Measurements from ENCODE around the gene ADRA1B. TPM values are rescaled to one million over a fixed set of nuclear protein-coding genes. Genes with fewer than 3 reads are reported as not detected.

ADRA1B gene
- polyA plus RNA-seq, 4 donors: 0.25 to 0.45 (median 0.31) TPM; not detected in 1

- Histone ChIP-seq H3K4me1 (ENCODE audit: control insufficient read depth in 3 of 3, insufficient read depth in 2 of 3, low read depth in 1 of 3, low read length in 2 of 3) (no peaks in the 10 kb centered on the region), H3K27me3 (ENCODE audit: control insufficient read depth in 3 of 3, insufficient read depth in 3 of 3, low read length in 3 of 3) (no peaks in the 10 kb centered on the region), H3K9me3 (ENCODE audit: control insufficient read depth in 2 of 2, insufficient read depth in 1 of 2, low read depth in 1 of 2, low read length in 1 of 2) (no peaks in the 10 kb centered on the region), H3K4me3 (ENCODE audit: low read depth in 1 of 3, low read length in 3 of 3) (no peak overlapping the region), H3K27ac (ENCODE audit: low read depth in 1 of 3, low read length in 2 of 3) (no peak overlapping the region), H3K36me3 (ENCODE audit: control insufficient read depth in 3 of 3, insufficient read depth in 2 of 3, low read depth in 1 of 3, low read length in 3 of 3) (no peaks in the 10 kb centered on the region)
- no peak for FAIRE-seq
- DNase-seq: no peak
Observed at GRCh38 chr5:159883522-159883950, 32.7 kb upstream of the ADRA1B start.

DNA sequence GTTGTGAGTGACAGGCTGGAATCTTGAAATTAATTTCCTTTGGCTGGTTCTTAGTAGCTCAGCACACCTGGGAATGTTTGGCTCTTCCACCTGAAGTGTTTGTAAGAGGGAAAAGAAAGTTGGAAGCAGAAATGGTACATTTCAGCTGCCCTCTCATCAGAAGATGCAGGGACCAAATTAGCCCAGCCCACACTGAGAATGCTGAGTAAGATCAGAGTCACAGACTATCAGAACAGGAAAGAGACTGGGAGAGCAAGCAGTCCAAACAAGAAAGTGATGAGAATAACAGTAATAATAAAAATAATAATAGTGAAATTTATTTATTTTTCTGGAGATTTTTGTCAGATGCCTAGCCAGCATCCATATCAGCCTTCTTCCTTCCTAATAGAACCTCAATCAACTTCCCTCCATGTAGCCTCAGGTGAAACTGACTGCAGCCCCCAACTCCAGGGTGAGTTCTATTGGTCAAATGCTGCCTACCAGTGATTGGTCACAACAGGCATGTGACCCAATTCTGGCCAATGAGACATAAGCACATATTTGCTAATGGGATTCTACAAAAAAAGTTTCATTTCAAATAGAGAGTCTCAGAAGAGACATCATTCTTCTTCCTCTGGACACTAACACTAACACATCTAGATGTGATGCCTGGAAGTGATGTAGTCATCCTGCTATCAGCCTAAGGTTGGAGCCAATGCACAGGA lies 31.2 kb upstream of the ADRA1B start:
- FAIRE-seq: no peak
- no peaks in the 10 kb centered on the region for H3K9me3 ChIP-seq (ENCODE audit: control insufficient read depth in 2 of 2, insufficient read depth in 1 of 2, low read depth in 1 of 2, low read length in 1 of 2)

DNA sequence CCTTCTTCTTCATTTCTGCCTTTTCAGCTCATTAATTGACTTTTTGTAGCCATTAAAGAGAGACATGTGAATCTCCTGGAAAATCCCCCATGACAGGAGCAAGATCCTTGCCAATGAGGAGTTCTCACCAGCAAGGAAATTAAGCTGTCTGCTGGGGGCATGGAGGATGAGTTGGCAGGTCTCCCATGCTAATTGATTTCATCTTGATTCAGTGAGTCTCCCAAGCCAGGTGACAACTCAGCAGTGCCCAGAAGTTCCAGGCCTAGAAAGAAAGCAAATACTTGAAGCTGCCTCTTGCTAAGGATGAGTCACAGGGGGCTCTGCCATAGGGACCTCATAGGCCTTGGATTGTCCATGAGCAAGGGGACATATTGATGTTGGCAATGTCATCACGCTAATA lies 30.0 kb upstream of the ADRA1B start:
- Histone ChIP-seq H3K4me3 (ENCODE audit: low read depth in 1 of 3, low read length in 3 of 3) (no peak overlapping the region), H3K9me3 (ENCODE audit: control insufficient read depth in 2 of 2, insufficient read depth in 1 of 2, low read depth in 1 of 2, low read length in 1 of 2) (no peaks in the 10 kb centered on the region), H3K4me1 (ENCODE audit: control insufficient read depth in 3 of 3, insufficient read depth in 2 of 3, low read depth in 1 of 3, low read length in 2 of 3) (no peaks in the 10 kb centered on the region), H3K36me3 (ENCODE audit: control insufficient read depth in 3 of 3, insufficient read depth in 2 of 3, low read depth in 1 of 3, low read length in 3 of 3) (no peaks in the 10 kb centered on the region), H3K27me3 (ENCODE audit: control insufficient read depth in 3 of 3, insufficient read depth in 3 of 3, low read length in 3 of 3) (peaks cover 0 to 5% (median 0%) of the 10 kb centered on the region in 3 donors), H3K27ac (ENCODE audit: low read depth in 1 of 3, low read length in 2 of 3) (no peak overlapping the region)
- DNase-seq: no peak
- 89 to 98% (median 97%) methylated on average over 1 of the region's 1 CpG for WGBS, 3 donors
- no peak for FAIRE-seq

More for the DNA sequence above, 31.2 kb upstream of the ADRA1B start:
- H3K27ac ChIP-seq (ENCODE audit: low read depth in 1 of 3, low read length in 2 of 3): no peak overlapping the region
- H3K36me3 ChIP-seq (ENCODE audit: control insufficient read depth in 3 of 3, insufficient read depth in 2 of 3, low read depth in 1 of 3, low read length in 3 of 3): no peaks in the 10 kb centered on the region
- no peaks in the 10 kb centered on the region for H3K4me1 ChIP-seq (ENCODE audit: control insufficient read depth in 3 of 3, insufficient read depth in 2 of 3, low read depth in 1 of 3, low read length in 2 of 3)
- H3K4me3 ChIP-seq (ENCODE audit: low read depth in 1 of 3, low read length in 3 of 3): no peak overlapping the region
- DNase-seq: no peak
- H3K27me3 ChIP-seq (ENCODE audit: control insufficient read depth in 3 of 3, insufficient read depth in 3 of 3, low read length in 3 of 3): peaks cover 0 to 3% (median 0%) of the 10 kb centered on the region in 3 donors

DNA sequence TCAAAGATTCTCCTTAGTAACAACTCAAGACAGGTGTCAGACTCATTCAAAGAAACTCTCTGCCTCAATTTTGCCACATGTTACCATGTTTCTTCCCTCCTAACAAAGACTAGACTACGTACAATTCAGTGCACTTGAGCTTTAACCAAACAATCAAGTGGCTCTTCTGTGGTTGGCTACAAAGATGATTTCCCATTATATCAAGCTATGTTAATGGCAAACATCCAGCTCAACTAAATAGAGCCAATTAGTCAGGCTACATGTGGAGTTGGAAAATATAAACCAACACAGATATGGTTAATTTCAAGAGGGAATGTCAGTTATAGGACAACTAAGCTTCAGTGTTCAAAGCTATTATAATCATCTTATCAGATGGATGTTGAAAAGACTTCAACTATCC lies 29.2 kb upstream of the ADRA1B start:
- H3K36me3 ChIP-seq (ENCODE audit: control insufficient read depth in 3 of 3, insufficient read depth in 2 of 3, low read depth in 1 of 3, low read length in 3 of 3): no peaks in the 10 kb centered on the region
- no peak overlapping the region for H3K4me3 ChIP-seq (ENCODE audit: low read depth in 1 of 3, low read length in 3 of 3)
- no peaks in the 10 kb centered on the region for H3K9me3 ChIP-seq (ENCODE audit: control insufficient read depth in 2 of 2, insufficient read depth in 1 of 2, low read depth in 1 of 2, low read length in 1 of 2)
- no peak for FAIRE-seq
- DNase-seq: no peak
- H3K4me1 ChIP-seq (ENCODE audit: control insufficient read depth in 3 of 3, insufficient read depth in 2 of 3, low read depth in 1 of 3, low read length in 2 of 3): no peaks in the 10 kb centered on the region
- H3K27ac ChIP-seq (ENCODE audit: low read depth in 1 of 3, low read length in 2 of 3): no peak overlapping the region
- peaks cover 0 to 5% (median 0%) of the 10 kb centered on the region in 3 donors for H3K27me3 ChIP-seq (ENCODE audit: control insufficient read depth in 3 of 3, insufficient read depth in 3 of 3, low read length in 3 of 3)
- WGBS, 3 donors: 57 to 65% (median 64%) methylated on average over 1 of the region's 1 CpG

- DNase-seq (no peak), FAIRE-seq (no peak)
- no peaks in the 10 kb centered on the region for H3K9me3 ChIP-seq (ENCODE audit: control insufficient read depth in 2 of 2, insufficient read depth in 1 of 2, low read depth in 1 of 2, low read length in 1 of 2)
- peaks cover 0 to 5% (median 0%) of the 10 kb centered on the region in 3 donors for H3K27me3 ChIP-seq (ENCODE audit: control insufficient read depth in 3 of 3, insufficient read depth in 3 of 3, low read length in 3 of 3)
- H3K27ac ChIP-seq (ENCODE audit: low read depth in 1 of 3, low read length in 2 of 3): no peak overlapping the region
- H3K4me3 ChIP-seq (ENCODE audit: low read depth in 1 of 3, low read length in 3 of 3): no peak overlapping the region
- H3K36me3 ChIP-seq (ENCODE audit: control insufficient read depth in 3 of 3, insufficient read depth in 2 of 3, low read depth in 1 of 3, low read length in 3 of 3): no peaks in the 10 kb centered on the region
- H3K4me1 ChIP-seq (ENCODE audit: control insufficient read depth in 3 of 3, insufficient read depth in 2 of 3, low read depth in 1 of 3, low read length in 2 of 3): no peaks in the 10 kb centered on the region
- WGBS, 3 donors: 68 to 77% (median 69%) methylated on average over 5 of the region's 5 CpGs
Observed at GRCh38 chr5:159888860-159889259, 27.4 kb upstream of the ADRA1B start.

GRCh38 chr5:159890141-159890540 lies 26.1 kb upstream of the ADRA1B start:
- DNase-seq (no peak), FAIRE-seq (no peak)
- Histone ChIP-seq H3K4me3 (ENCODE audit: low read depth in 1 of 3, low read length in 3 of 3) (no peak overlapping the region), H3K36me3 (ENCODE audit: control insufficient read depth in 3 of 3, insufficient read depth in 2 of 3, low read depth in 1 of 3, low read length in 3 of 3) (no peaks in the 10 kb centered on the region), H3K27ac (ENCODE audit: low read depth in 1 of 3, low read length in 2 of 3) (no peak overlapping the region), H3K9me3 (ENCODE audit: control insufficient read depth in 2 of 2, insufficient read depth in 1 of 2, low read depth in 1 of 2, low read length in 1 of 2) (no peaks in the 10 kb centered on the region), H3K4me1 (ENCODE audit: control insufficient read depth in 3 of 3, insufficient read depth in 2 of 3, low read depth in 1 of 3, low read length in 2 of 3) (no peaks in the 10 kb centered on the region), H3K27me3 (ENCODE audit: control insufficient read depth in 3 of 3, insufficient read depth in 3 of 3, low read length in 3 of 3) (peaks cover 0 to 7% (median 0%) of the 10 kb centered on the region in 3 donors)
- WGBS, 3 donors: 13 to 31% (median 26%) methylated on average over 1 of the region's 1 CpG

GRCh38 chr5:159891371-159891770 lies 24.9 kb upstream of the ADRA1B start:
- Histone ChIP-seq H3K27me3 (ENCODE audit: control insufficient read depth in 3 of 3, insufficient read depth in 3 of 3, low read length in 3 of 3) (peaks cover 0 to 7% (median 0%) of the 10 kb centered on the region in 3 donors), H3K4me1 (ENCODE audit: control insufficient read depth in 3 of 3, insufficient read depth in 2 of 3, low read depth in 1 of 3, low read length in 2 of 3) (no peaks in the 10 kb centered on the region), H3K27ac (ENCODE audit: low read depth in 1 of 3, low read length in 2 of 3) (no peak overlapping the region), H3K4me3 (ENCODE audit: low read depth in 1 of 3, low read length in 3 of 3) (no peak overlapping the region), H3K9me3 (ENCODE audit: control insufficient read depth in 2 of 2, insufficient read depth in 1 of 2, low read depth in 1 of 2, low read length in 1 of 2) (no peaks in the 10 kb centered on the region), H3K36me3 (ENCODE audit: control insufficient read depth in 3 of 3, insufficient read depth in 2 of 3, low read depth in 1 of 3, low read length in 3 of 3) (no peaks in the 10 kb centered on the region)
- no peak for DNase-seq
- WGBS, 3 donors: 85 to 87% (median 86%) methylated on average over 5 of the region's 5 CpGs
- FAIRE-seq: no peak

- Histone ChIP-seq H3K36me3 (ENCODE audit: control insufficient read depth in 3 of 3, insufficient read depth in 2 of 3, low read depth in 1 of 3, low read length in 3 of 3) (no peaks in the 10 kb centered on the region), H3K4me1 (ENCODE audit: control insufficient read depth in 3 of 3, insufficient read depth in 2 of 3, low read depth in 1 of 3, low read length in 2 of 3) (no peaks in the 10 kb centered on the region), H3K27me3 (ENCODE audit: control insufficient read depth in 3 of 3, insufficient read depth in 3 of 3, low read length in 3 of 3) (peaks cover 0 to 10% (median 0%) of the 10 kb centered on the region in 3 donors), H3K4me3 (ENCODE audit: low read depth in 1 of 3, low read length in 3 of 3) (no peak overlapping the region), H3K9me3 (ENCODE audit: control insufficient read depth in 2 of 2, insufficient read depth in 1 of 2, low read depth in 1 of 2, low read length in 1 of 2) (no peaks in the 10 kb centered on the region), H3K27ac (ENCODE audit: low read depth in 1 of 3, low read length in 2 of 3) (no peak overlapping the region)
- 74 to 86% (median 75%) methylated on average over 3 of the region's 3 CpGs for WGBS, 3 donors
- DNase-seq (no peak), FAIRE-seq (no peak)
Observed at GRCh38 chr5:159893040-159893695, 23.1 kb upstream of the ADRA1B start.
